Measurements from ENCODE around the gene JAGN1. TPM values are rescaled to one million over a fixed set of nuclear protein-coding genes. Genes with fewer than 3 reads are reported as not detected.
A peak's percentile ranks its signal among the peaks of the same experiment; 100 is the strongest.

JAGN1 gene
- total and polyA plus RNA-seq, 9 of the 15 experiments (the other 6 are each of a cell fraction or from before 2014, with no cell fraction given): 31.6 to 77.8 (median 40.3) TPM

- TF ChIP-seq ZNF12 (CRISPR knock-in tag; IDR thresholded peaks at IDR 0.05): no peak; the same call in 1 of the 2 replicates
- TF ChIP-seq U2AF2 (optimal IDR thresholded peaks at IDR 0.05; ENCODE audit: low read depth, low read length): no peak
- TF ChIP-seq NFIC (IDR thresholded peaks at IDR 0.05): peak; percentile 96
- peak; percentile 92 for TF ChIP-seq MYNN (IDR thresholded peaks at IDR 0.05)
- no peak for TF ChIP-seq MYNN (CRISPR knock-in tag; IDR thresholded peaks at IDR 0.05)
- TF ChIP-seq PTBP1 (IDR thresholded peaks at IDR 0.05; ENCODE audit: low read depth, low read length): no peak
- no peak for TF ChIP-seq SP2 (IDR thresholded peaks at IDR 0.05; ENCODE audit: extremely low read depth, low read depth, low read length, poor library complexity, severe bottlenecking)
- peak; percentile 86 for TF ChIP-seq ZNF511 (CRISPR knock-in tag; IDR thresholded peaks at IDR 0.05)
- peak; percentile 76 for TF ChIP-seq PHF20 (IDR thresholded peaks at IDR 0.05; ENCODE audit: partially characterized antibody)
- TF ChIP-seq SMC3 (conservative IDR thresholded peaks at IDR 0.05; ENCODE audit: insufficient read depth, low read depth, low read length): peak; percentile 79
- TF ChIP-seq RBM34 (IDR thresholded peaks at IDR 0.05; ENCODE audit: borderline replicate concordance, insufficient read depth, low read length): peak; percentile 56; the same call in 1 of the 2 replicates
- peak; percentile 65; the same call in 1 of the 2 replicates for TF ChIP-seq FOXP1 (CRISPR knock-in tag; IDR thresholded peaks at IDR 0.05)
- TF ChIP-seq TCF7L2 (IDR thresholded peaks at IDR 0.05; ENCODE audit: low read depth, low read length): no peak
- TF ChIP-seq L3MBTL2 (IDR thresholded peaks at IDR 0.05): peak; percentile 94
- peak; percentile 84; the same call in 1 of the 2 replicates for TF ChIP-seq FOXO4 (CRISPR knock-in tag; IDR thresholded peaks at IDR 0.05)
- TF ChIP-seq ETV1 (tag; conservative IDR thresholded peaks at IDR 0.05; ENCODE audit: low read depth): 0 out of 2 replicates have a peak, but pooled peaks have one; percentile 13
- peak; percentile 82; the same call in 1 of the 2 replicates for TF ChIP-seq ERF (CRISPR knock-in tag; IDR thresholded peaks at IDR 0.05)
- TF ChIP-seq BHLHE40 (IDR thresholded peaks at IDR 0.05; ENCODE audit: low read length): peak; percentile 11; the same call in 1 of the 2 replicates
- TF ChIP-seq ZBTB33 (CRISPR knock-in tag; IDR thresholded peaks at IDR 0.05): peak; percentile 73
- no peak for TF ChIP-seq ZNF347 (CRISPR knock-in tag; IDR thresholded peaks at IDR 0.05; ENCODE audit: low read depth)
- no peak for TF ChIP-seq CEBPB (tag; IDR thresholded peaks at IDR 0.05)
- 0 out of 2 replicates have a peak, but pooled peaks have one; percentile 21 for TF ChIP-seq PML (IDR thresholded peaks at IDR 0.05; ENCODE audit: low read length)
- no peak for TF ChIP-seq ZNF668 (CRISPR knock-in tag; IDR thresholded peaks at IDR 0.05)
- TF ChIP-seq SOX6 (IDR thresholded peaks at IDR 0.05): peak; percentile 63
- TF ChIP-seq ZNF3 (CRISPR knock-in tag; IDR thresholded peaks at IDR 0.05): no peak
- no peak for TF ChIP-seq ARHGAP35 (IDR thresholded peaks at IDR 0.05; ENCODE audit: partially characterized antibody)
- peak; percentile 76; the same call in 1 of the 2 replicates for TF ChIP-seq GTF2F1 (IDR thresholded peaks at IDR 0.05; ENCODE audit: low read depth, low read length)
These were observed 42.6 kb downstream of the JAGN1 start (continued) for GRCh38 chr3:9932843-9933560.

All from K562 (cell line).